ENCODE results near the gene ITPRIP.

Gene ITPRIP

GRCh38 chr10:104337985-104338735 lies at the start of gene ITPRIP:
Gene ITPRIP, minus strand, starts transcription at chr10:104338465. Its CDS starts 22,414 bp downstream, at chr10:104316051.
- DNase-seq = peak; percentile 76
- ATAC-seq = peak; percentile 84

- ATAC-seq = no peak
- no peak for DNase-seq
Measured at GRCh38 chr10:104387130-104387888, 49.0 kb upstream of the ITPRIP start.

- DNase-seq = no peak
- ATAC-seq = no peak
Measured at GRCh38 chr10:104380336-104380735, 42.1 kb upstream of the ITPRIP start.

GRCh38 chr10:104376784-104377300 lies 38.6 kb upstream of the ITPRIP start:
- ATAC-seq = no peak

GRCh38 chr10:104374591-104374990 lies 36.3 kb upstream of the ITPRIP start:
- DNase-seq (no peak), ATAC-seq (no peak)

More at GRCh38 chr10:104376784-104377300, 38.6 kb upstream of the ITPRIP start:
- no peak for DNase-seq

GRCh38 chr10:104371753-104372152 lies 33.5 kb upstream of the ITPRIP start:
- DNase-seq (no peak), ATAC-seq (no peak)

- DNase-seq = no peak
- ATAC-seq = no peak
Measured at GRCh38 chr10:104368381-104368780, 30.1 kb upstream of the ITPRIP start.

GRCh38 chr10:104367904-104368303 lies 29.6 kb upstream of the ITPRIP start:
- DNase-seq (no peak), ATAC-seq (no peak)

- DNase-seq (no peak), ATAC-seq (no peak)
Measured at GRCh38 chr10:104359811-104360210, 21.5 kb upstream of the ITPRIP start.

GRCh38 chr10:104353325-104354048 lies 15.2 kb upstream of the ITPRIP start, which contains the start of gene CFAP58:
Gene CFAP58, plus strand, starts transcription at chr10:104353833. Its CDS starts 65 bp downstream, at chr10:104353898.
- peak; percentile 91 for DNase-seq

GRCh38 chr10:104351919-104352318 lies 13.7 kb upstream of the ITPRIP start:
- ATAC-seq = no peak
- DNase-seq = no peak

More at GRCh38 chr10:104353325-104354048, 15.2 kb upstream of the ITPRIP start, which contains the start of gene CFAP58:
- peak; percentile 87 for ATAC-seq

- no peak for DNase-seq
Measured at GRCh38 chr10:104351061-104351702, 12.9 kb upstream of the ITPRIP start.

GRCh38 chr10:104350127-104350635 lies 11.9 kb upstream of the ITPRIP start:
- DNase-seq (no peak), ATAC-seq (peak; percentile 45)

More at GRCh38 chr10:104351061-104351702, 12.9 kb upstream of the ITPRIP start:
- ATAC-seq = peak; percentile 66

- DNase-seq = no peak
- no peak for ATAC-seq
Measured at GRCh38 chr10:104349623-104350126, 11.4 kb upstream of the ITPRIP start.

- DNase-seq (no peak), ATAC-seq (no peak)
Measured at GRCh38 chr10:104348601-104349000, 10.3 kb upstream of the ITPRIP start.

GRCh38 chr10:104347295-104348045 lies 9.2 kb upstream of the ITPRIP start:
- ATAC-seq = no peak

GRCh38 chr10:104345941-104346340 lies 7.7 kb upstream of the ITPRIP start:
- DNase-seq = no peak
- ATAC-seq = no peak

More at GRCh38 chr10:104347295-104348045, 9.2 kb upstream of the ITPRIP start:
- DNase-seq = no peak

GRCh38 chr10:104345515-104345914 lies 7.2 kb upstream of the ITPRIP start:
- DNase-seq = no peak

GRCh38 chr10:104344219-104344618 lies 6.0 kb upstream of the ITPRIP start:
- DNase-seq (no peak), ATAC-seq (no peak)

More at GRCh38 chr10:104345515-104345914, 7.2 kb upstream of the ITPRIP start:
- ATAC-seq = no peak

- DNase-seq = no peak
- no peak for ATAC-seq
Measured at GRCh38 chr10:104342941-104343411, 4.7 kb upstream of the ITPRIP start.
